GM18867 (cell line): ENCODE data around the gene ADH6.
"Not testable (repeated sequence)": the region's sequence is repeated elsewhere in the genome, so short reads cannot be mapped to it uniquely, and the experiment has no call there.

Experiments
- ATAC-seq: cut with Tn5 transposase; IDR thresholded peaks from one replicate; pipeline ENCODE4 v1.9.1; 2021; ENCODE audit warnings: mild to moderate bottlenecking, moderate library complexity; ENCODE audit not compliant: unreplicated experiment

The ADH6 gene

DNA sequence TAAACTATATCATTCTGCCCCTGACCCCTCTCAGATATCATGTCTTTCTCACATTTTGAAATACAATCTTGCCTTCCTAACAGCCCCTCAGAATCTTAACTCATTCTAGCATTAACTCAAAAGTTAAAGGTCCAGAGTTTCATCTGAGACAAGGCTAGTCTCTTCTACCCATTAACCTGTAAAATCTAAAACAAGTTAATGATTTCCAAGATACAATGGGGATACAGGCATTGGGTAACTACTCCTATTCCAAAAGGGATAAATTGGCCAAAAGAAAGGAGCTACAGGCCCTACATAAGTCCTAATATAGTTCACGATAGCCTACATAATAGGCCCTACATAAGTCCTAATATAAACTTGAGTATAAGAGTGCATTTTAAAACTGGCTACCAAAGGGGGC lies 18.9 kb downstream of the ADH6 start:
- no peak for ATAC-seq

GRCh38 chr4:99190336-99190735 lies 28.7 kb downstream of the ADH6 start:
- ATAC-seq: no peak

DNA sequence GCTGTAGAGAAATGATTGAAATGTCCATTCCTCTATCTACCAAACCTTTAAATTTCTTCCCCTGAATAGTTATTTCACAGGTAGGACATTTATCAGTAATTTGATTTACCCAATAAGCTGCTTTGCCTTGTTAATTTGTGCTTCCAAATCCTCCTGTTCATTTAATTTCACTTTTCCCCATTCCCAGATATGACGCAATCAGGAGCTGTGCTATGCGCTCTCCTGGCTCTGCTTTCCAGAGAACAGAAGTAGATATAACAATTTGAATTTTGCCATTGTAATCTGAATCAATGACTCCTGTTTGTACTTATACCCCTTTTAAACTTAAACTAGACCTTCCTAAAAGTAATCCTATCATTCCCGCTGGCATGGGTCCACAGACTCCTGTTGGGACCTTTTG lies 29.1 kb downstream of the ADH6 start:
- not testable (repeated sequence) for ATAC-seq

DNA sequence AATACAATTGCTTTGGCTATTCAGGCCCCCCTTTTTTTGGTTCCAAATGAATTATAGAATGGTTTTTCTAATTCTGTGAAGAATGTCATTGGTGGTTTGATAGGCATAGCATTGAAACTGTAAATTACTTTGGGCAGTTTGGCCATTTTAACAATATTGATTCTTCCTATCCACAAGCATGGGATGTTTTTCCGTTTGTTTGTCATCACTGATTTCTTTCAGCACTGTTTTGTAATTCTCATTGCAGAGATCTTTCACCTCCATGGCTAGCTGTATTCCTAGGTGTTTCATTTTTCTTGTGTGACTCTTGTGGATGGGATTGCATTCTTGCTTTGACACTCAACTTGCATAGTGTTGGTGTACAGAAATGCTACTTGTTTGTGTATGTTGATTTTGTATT lies 33.0 kb downstream of the ADH6 start:
- ATAC-seq: no peak

- no peak for ATAC-seq
Measured at GRCh38 chr4:99185581-99185980, 33.5 kb downstream of the ADH6 start.

DNA sequence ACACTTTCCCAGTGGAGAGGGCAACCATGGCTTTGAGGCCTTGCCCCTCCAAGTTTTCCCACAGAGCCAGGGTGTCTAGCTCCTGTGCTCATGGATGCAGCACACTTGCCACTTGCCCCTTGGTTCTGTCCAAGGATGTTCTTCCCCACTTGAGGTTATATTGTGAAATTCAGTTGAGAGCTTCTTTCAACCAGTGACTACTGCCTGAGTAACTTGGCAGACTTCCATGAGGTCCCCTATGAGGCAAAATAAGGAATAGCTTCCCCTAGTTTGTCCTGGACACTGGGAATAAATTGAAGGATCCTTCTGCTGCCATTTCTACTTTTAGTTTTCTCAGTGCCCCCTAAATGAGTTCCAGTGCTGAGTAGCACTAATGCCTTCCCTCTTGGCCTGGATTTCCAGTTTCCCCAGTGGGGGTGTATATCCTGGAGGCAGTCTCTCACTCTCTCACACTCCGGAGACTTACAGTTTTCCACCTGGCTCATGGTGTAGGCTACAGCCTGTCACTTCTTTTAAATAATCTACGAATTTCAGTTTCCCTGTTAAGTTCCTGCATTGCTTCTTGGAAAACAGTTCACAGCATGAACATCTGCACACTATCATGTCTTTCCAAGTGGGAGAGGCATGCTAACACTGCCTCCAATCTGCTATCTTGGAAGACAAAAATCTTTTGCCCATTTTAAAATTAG lies 38.5 kb downstream of the ADH6 start:
- no peak for ATAC-seq

- no peak for ATAC-seq
Measured at GRCh38 chr4:99179626-99180025, 39.4 kb downstream of the ADH6 start.

DNA sequence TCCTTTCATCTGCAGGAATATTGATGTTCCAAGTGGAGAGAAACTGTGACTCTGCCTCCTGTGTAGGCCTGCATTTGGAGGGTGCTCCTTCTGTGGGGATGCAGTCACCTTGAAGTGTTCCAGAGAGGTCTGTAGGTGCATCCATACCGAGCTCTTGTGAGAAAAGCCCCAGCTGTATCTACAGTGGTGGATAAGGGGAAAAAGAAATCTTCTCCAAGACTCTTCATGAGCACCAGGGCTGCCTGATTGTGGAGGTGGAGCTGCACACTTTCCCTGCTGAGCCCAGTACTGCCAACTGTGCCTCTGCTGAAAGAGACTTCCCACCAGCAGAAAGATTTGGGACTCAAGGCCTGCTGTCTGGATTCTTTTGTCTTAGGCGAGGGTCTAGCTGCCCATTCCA lies 39.9 kb downstream of the ADH6 start:
- ATAC-seq: no peak

GRCh38 chr4:99166544-99166943 lies 52.5 kb downstream of the ADH6 start:
- no peak for ATAC-seq

- no peak for ATAC-seq
Measured at GRCh38 chr4:99165978-99166377, 53.1 kb downstream of the ADH6 start.

DNA sequence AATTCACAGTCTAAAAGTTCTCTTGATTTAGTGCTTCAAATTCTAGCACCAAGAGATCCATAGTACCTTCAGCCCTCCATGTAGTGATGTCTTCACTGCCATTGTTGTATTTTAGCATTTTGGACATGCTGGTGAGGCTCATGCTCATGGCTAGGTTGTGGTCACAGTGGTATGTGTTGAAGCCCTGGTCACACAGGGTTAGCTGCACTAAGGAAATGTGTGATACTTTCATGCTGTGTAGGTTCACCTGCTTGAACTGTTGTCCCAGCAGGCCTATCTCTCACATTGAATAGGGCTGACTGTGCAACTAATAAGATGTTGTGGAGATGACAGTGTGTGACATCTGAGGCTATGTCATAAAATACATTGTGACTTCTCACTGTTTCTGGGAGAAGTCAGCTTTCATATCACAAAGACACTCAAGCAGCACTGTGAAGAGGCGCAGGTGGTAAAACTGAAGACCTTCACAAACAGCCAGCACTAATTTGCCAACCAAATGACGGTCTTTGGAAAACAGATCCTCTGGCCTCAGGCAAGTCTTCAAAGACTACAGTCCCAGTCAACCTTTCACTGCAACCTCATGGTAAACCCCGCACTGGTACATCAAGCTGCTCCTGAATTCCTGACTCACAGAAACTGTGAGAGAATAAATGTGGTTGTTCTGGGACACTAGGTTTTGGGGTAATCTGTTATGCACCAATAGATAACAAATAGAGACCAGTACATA lies 57.5 kb downstream of the ADH6 start:
- no peak for ATAC-seq

- ATAC-seq: no peak
Measured at GRCh38 chr4:99159699-99160098, 59.3 kb downstream of the ADH6 start.

DNA sequence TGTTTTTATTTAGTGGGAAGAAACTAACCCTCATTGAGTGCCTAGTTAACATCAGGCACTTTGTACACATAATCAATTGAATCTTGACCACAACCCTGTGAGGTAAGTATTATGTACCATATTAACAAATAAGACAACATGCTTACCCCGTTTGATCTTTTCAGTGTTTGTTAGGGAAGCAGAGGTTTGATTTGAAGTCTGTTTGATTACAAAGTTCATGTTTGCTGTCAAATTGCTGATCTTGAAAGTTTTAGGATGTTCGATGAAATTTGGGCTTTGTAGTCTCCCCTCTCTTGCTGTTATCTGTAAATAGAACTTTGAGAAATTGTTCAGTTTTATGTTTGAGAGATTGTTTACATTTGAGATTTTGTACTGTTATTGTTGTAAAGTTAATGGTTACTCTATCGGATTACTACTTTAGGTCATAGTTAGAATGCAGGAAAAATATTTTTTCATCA lies 61.5 kb downstream of the ADH6 start:
- no peak for ATAC-seq

GRCh38 chr4:99156992-99157391 lies 62.1 kb downstream of the ADH6 start:
- no peak for ATAC-seq

- no peak for ATAC-seq
Measured at GRCh38 chr4:99154658-99155342, 64.2 kb downstream of the ADH6 start.
